ENCODE data around the gene EPGN.

DNA sequence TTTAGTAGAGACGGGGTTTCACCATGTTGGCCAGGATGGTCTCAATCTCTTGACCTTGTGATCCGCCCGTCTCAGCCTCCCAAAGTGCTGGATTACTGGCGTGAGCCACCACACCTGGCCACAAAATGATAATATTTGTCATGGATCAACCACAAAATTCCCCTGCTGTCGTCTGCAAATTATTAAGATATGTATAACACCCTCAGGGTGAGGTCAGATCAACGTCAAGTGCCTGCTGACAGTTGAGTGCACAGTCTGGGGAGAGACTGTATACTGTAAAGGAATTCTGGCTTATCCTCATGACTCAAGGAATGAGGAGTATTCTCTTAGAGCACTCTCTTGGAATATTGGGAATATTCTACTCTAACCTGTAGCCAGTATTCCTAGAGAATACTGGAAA is 11.2 kb downstream of the EPGN start:
- TF ChIP-seq, protein P1, sequence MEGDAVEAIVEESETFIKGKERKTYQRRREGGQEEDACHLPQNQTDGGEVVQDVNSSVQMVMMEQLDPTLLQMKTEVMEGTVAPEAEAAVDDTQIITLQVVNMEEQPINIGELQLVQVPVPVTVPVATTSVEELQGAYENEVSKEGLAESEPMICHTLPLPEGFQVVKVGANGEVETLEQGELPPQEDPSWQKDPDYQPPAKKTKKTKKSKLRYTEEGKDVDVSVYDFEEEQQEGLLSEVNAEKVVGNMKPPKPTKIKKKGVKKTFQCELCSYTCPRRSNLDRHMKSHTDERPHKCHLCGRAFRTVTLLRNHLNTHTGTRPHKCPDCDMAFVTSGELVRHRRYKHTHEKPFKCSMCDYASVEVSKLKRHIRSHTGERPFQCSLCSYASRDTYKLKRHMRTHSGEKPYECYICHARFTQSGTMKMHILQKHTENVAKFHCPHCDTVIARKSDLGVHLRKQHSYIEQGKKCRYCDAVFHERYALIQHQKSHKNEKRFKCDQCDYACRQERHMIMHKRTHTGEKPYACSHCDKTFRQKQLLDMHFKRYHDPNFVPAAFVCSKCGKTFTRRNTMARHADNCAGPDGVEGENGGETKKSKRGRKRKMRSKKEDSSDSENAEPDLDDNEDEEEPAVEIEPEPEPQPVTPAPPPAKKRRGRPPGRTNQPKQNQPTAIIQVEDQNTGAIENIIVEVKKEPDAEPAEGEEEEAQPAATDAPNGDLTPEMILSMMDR (IDR thresholded peaks at IDR 0.05), result no peak
- TF ChIP-seq POLR2A (IDR thresholded peaks at IDR 0.05), result no peak

Data from lower leg skin (tissue), 3 donors.